Subcutaneous adipose tissue (tissue), 4 donors: ENCODE data around the gene DDX52. TPM values are rescaled to one million over a fixed set of nuclear protein-coding genes. Genes with fewer than 3 reads are reported as not detected.

ENCODE experiments used
- CTCF ChIP-seq: fragments of 450-650 bp; IDR thresholded peaks from one replicate; pipeline ENCODE4 v1.5.1; 2016; ENCODE audit warnings: low read depth, mild to moderate bottlenecking, control low read depth, antibody characterized with exemption, moderate library complexity
- total RNA-seq, 4 donors: library from RNA; depleted of rRNA; stranded (reverse); fragments of >200 nt; gene quantifications; one replicate each; pipeline ENCODE4 v1.1.0, GENCODE V29; 2016

Gene DDX52
- total RNA-seq, 4 donors from 2014 or later = 15.6 to 21.0 (median 17.3) TPM

DNA sequence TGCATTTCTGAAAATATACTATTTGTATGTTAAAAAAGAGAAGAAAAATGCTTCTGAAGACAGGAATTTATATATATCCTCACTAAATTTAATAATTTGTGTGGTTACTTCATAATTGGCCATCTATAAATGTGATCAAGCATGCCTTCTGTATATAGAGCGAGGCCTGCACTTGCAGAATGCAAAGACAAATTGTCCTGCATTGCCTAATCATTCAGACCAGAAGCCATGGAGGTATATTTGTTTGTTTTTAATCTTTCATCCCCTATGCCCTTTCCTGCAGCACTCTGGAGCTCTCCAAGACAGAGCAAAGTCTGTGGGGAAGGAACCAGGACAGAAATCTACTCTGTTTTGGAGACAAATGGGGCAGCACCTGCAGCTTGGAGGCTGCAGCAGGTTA, 23.8 kb upstream of the DDX52 start:
- no peak for TF ChIP-seq CTCF

- TF ChIP-seq CTCF = no peak
Measured at GRCh38 chr17:37664214-37664613, 21.0 kb upstream of the DDX52 start.

- no peak for TF ChIP-seq CTCF
Measured at GRCh38 chr17:37662353-37662752, 19.1 kb upstream of the DDX52 start.

GRCh38 chr17:37661400-37662014, 18.3 kb upstream of the DDX52 start:
- no peak for TF ChIP-seq CTCF

DNA sequence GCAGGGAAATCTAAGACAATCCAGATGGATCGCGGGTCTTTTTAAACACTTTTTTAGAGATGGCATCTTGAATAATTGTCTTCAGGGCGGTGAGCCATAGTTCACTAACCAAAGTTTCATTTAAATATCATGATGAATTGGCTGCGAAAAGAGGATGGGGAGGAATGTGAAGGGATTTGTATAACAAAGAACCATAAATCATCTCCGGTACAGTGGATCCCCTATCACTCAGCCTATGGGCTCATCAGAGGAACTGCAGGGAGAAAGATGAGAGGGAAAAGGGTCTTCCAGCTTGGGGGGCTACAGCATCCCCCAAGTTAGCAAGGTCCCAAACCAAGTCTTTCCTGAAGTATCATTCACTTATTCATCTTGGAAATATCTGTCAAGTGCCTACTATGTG, 16.7 kb upstream of the DDX52 start:
- no peak for TF ChIP-seq CTCF

- no peak for TF ChIP-seq CTCF
Measured at GRCh38 chr17:37657202-37657601, 14.0 kb upstream of the DDX52 start.

DNA sequence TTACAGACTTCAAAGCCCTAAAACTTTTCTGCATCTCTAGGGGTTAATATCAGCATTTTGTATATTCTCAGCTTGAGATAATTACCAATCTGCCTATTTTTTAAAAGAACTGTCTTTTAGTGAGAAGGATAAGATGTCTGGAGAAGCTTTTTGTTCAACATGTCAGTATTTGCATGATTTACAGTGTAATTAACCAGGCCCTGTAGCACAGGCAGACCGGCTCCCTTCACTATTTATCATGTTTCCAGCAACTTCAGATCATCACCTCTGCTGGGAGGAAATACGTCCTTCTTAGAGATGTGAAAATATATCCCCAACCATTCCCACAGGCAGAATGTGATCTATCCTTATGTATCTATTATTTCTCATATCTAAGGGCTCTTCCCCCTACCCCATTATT, 8.6 kb upstream of the DDX52 start:
- no peak for TF ChIP-seq CTCF
